Caco-2 (cell line): Measurements from ENCODE around the gene SESN2. TPM values are rescaled to one million over a fixed set of nuclear protein-coding genes. Genes with fewer than 3 reads are reported as not detected.

ENCODE experiments used
- BruUV-seq: library from RNA; stranded (reverse); fragments of 400-500 nt; replicated peaks from 2 replicates; lab custom pipeline; 2021; lab: Mats Ljungman, UMichigan
- CTCF ChIA-PET: fragments of 300-600 bp; sonication (Branson Sonifier 250); formaldehyde crosslinking; loops from one replicate; lab custom pipeline; 2022; ENCODE audit warnings: antibody characterized with exemption; lab: Charles Lee
- POLR2A ChIA-PET: fragments of 300-600 bp; sonication (Branson Sonifier 250); formaldehyde crosslinking; loops from one replicate; lab custom pipeline; 2022; ENCODE audit warnings: antibody characterized with exemption; lab: Charles Lee
- DNase-seq, 2 experiments: peaks; one replicate each; pipeline versions ENCODE4 v3.0.0 to v3.0.0-alpha.2; 2020 to 2022
- H3K27me3 ChIP-seq: replicated peaks from 2 replicates; pipeline ENCODE4 v1.6.0; 2011; ENCODE audit warnings: low read length; ENCODE audit not compliant: control insufficient read depth, insufficient read depth
- H3K36me3 ChIP-seq: 2 replicates; pipeline ENCODE4 v1.5.1; 2011; ENCODE audit warnings: low read length; ENCODE audit not compliant: control insufficient read depth, insufficient read depth
- H3K4me1 ChIP-seq: fragments of 250-450 bp; sonication (Bioruptor Pico); 2 replicates; pipeline ENCODE4 v1.5.1; 2020; ENCODE audit warnings: mild to moderate bottlenecking
- H3K4me3 ChIP-seq: 2 replicates; pipeline ENCODE4 v1.5.1; 2011; ENCODE audit warnings: low read depth, mild to moderate bottlenecking, control low read depth, low read length
- H3K9me3 ChIP-seq: fragments of 250-450 bp; sonication (Bioruptor Pico); 2 replicates; pipeline ENCODE4 v1.5.1; 2020; ENCODE audit warnings: mild to moderate bottlenecking, moderate library complexity
- H3K27ac Mint-ChIP-seq: one replicate; pipeline ENCODE4 v1.8.0; 2022; ENCODE audit warnings: mixed read lengths; ENCODE audit not compliant: unreplicated experiment
- H3K27me3 Mint-ChIP-seq: one replicate; pipeline ENCODE4 v1.8.0; 2022; ENCODE audit warnings: mixed read lengths; ENCODE audit not compliant: insufficient read depth, unreplicated experiment
- H3K36me3 Mint-ChIP-seq: one replicate; pipeline ENCODE4 v1.8.0; 2022; ENCODE audit warnings: mild to moderate bottlenecking, mixed read lengths; ENCODE audit not compliant: insufficient read depth, unreplicated experiment
- H3K4me1 Mint-ChIP-seq: one replicate; pipeline ENCODE4 v1.8.0; 2022; ENCODE audit warnings: low read depth, mixed read lengths; ENCODE audit not compliant: unreplicated experiment
- H3K4me3 Mint-ChIP-seq: one replicate; pipeline ENCODE4 v1.8.0; 2022; ENCODE audit warnings: mild to moderate bottlenecking, moderate library complexity, mixed read lengths; ENCODE audit not compliant: unreplicated experiment
- H3K9me3 Mint-ChIP-seq: one replicate; pipeline ENCODE4 v1.8.0; 2022; ENCODE audit warnings: mixed read lengths; ENCODE audit not compliant: unreplicated experiment
- CTCF ChIP-seq, 2 experiments: fragments of 200-600 bp in 1 of 2; IDR thresholded peaks; 1 replicate in 1 of 2; 2 replicates in 1 of 2; pipeline versions ENCODE4 v1.5.1 to v1.8.0; 2011 to 2022; ENCODE audit warnings: antibody characterized with exemption in 1 of 2, control low read depth in 1 of 2, inconsistent platforms in 1 of 2, low read depth in 1 of 2, low read length in 1 of 2, mild to moderate bottlenecking in 1 of 2, moderate library complexity in 1 of 2; ENCODE audit not compliant: insufficient read depth in 1 of 2, severe bottlenecking in 1 of 2, unreplicated experiment in 1 of 2
- intact Hi-C: fragments of 100-400 bp; cut with micrococcal nuclease; formaldehyde crosslinking; loops from one replicate; pipeline ENCODE4 v1.10.0; 2022; ENCODE audit not compliant: unreplicated experiment
- total RNA-seq: library from RNA; stranded (reverse); gene quantifications from 2 replicates; pipeline ENCODE4 v1.2.3, GENCODE V29; 2022

SESN2 gene
- total RNA-seq, 1 experiment from 2014 or later = 34.5 TPM

DNA sequence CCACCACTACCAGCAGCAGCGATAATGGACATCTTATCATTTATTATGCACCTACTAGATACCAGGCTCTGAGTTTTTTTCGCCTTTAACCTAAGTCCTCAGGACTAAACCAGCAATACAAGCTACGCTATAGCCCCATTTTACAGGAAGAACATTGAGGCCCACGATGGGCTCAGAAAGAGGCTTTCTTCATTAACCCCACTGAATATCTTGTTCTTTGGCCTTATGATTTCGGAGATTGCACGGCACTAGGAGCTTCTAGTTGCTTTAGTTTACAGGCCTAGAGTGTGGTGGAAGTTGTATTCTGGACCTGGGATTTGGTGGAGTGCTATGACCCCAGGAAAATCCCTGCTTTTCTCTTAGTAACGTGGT is 1.5 kb downstream of the SESN2 start:
- BruUV-seq = no TSS peak
- no peaks in the 10 kb centered on the region for H3K27me3 Mint-ChIP-seq
- DNase-seq = no peak
- no peaks in the 10 kb centered on the region for H3K36me3 ChIP-seq
- intact Hi-C loops = no loop called here
- peak overlapping the region; percentile 90 for H3K4me3 ChIP-seq
- ChIA-PET POLR2A (interaction anchor here (0.5 to 1.4 kb wide), 3 partner anchors 11 to 158 kb away, joined by 3 to 7 read pairs (median 4); no protein-coding TSS in a partner anchor), CTCF (interaction anchor here (2.4 kb wide), 1 partner anchor 12 kb away, joined by 13 read pairs; no protein-coding TSS in a partner anchor)
- no peak for TF ChIP-seq CTCF (IDR thresholded peaks at IDR 0.05; ENCODE audit: insufficient read depth in 1 of 2, low read depth in 1 of 2, low read length in 1 of 2, severe bottlenecking in 1 of 2, unreplicated experiment in 1 of 2)
- H3K36me3 Mint-ChIP-seq = peaks cover 38% of the 10 kb centered on the region
- H3K9me3 ChIP-seq = no peaks in the 10 kb centered on the region
- no peaks in the 10 kb centered on the region for H3K27me3 ChIP-seq
- H3K4me1 ChIP-seq = 0 out of 2 replicates have a peak, but pooled peaks cover 4% of the 10 kb centered on the region
- no peaks in the 10 kb centered on the region for H3K9me3 Mint-ChIP-seq
- peak overlapping the region; percentile 29 for H3K27ac Mint-ChIP-seq
- H3K4me3 Mint-ChIP-seq = peak overlapping the region; percentile 73
- peaks cover 13% of the 10 kb centered on the region for H3K4me1 Mint-ChIP-seq

- H3K4me3 Mint-ChIP-seq = no peak overlapping the region
- no TSS peak for BruUV-seq
- H3K27ac Mint-ChIP-seq = no peak overlapping the region
- DNase-seq = no peak
- H3K27me3 ChIP-seq = no peaks in the 10 kb centered on the region
- TF ChIP-seq CTCF (IDR thresholded peaks at IDR 0.05; ENCODE audit: insufficient read depth in 1 of 2, low read depth in 1 of 2, low read length in 1 of 2, severe bottlenecking in 1 of 2, unreplicated experiment in 1 of 2) = no peak
- H3K4me3 ChIP-seq = no peak overlapping the region
- intact Hi-C loops = no loop called here
- no peaks in the 10 kb centered on the region for H3K9me3 Mint-ChIP-seq
- peaks cover 26% of the 10 kb centered on the region for H3K36me3 Mint-ChIP-seq
- H3K9me3 ChIP-seq = no peaks in the 10 kb centered on the region
- no peaks in the 10 kb centered on the region for H3K36me3 ChIP-seq
- CTCF ChIA-PET = no interaction called here
- H3K4me1 ChIP-seq = no peaks in the 10 kb centered on the region
- H3K27me3 Mint-ChIP-seq = no peaks in the 10 kb centered on the region
- no peaks in the 10 kb centered on the region for H3K4me1 Mint-ChIP-seq
- POLR2A ChIA-PET = no interaction called here
These were observed 5.6 kb downstream of the SESN2 start for GRCh38 chr1:28264897-28265296.

DNA sequence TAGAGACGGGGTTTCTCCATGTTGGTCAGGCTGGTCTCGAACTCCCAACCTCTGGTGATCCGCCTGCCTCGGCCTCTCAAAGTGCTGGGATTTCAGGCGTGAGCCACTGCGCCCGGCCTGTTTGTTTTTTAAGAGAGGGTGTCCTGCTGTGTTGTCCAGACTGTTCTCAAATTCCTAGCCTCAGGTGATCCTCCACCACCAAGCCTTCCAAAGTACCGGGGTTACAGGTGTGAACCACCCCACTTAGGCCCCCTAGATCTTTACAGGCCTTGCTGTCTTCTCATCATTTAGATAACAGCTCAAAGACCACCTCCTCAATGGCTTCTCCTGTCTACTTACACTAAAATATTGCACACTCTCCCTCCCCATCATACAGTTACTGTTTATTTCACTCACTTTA is 6.3 kb downstream of the SESN2 start:
- H3K4me1 Mint-ChIP-seq = no peaks in the 10 kb centered on the region
- Histone ChIP-seq H3K27me3 (no peaks in the 10 kb centered on the region), H3K36me3 (no peaks in the 10 kb centered on the region), H3K4me1 (no peaks in the 10 kb centered on the region), H3K9me3 (no peaks in the 10 kb centered on the region), H3K4me3 (no peak overlapping the region)
- no peak overlapping the region for H3K27ac Mint-ChIP-seq
- BruUV-seq = no TSS peak
- DNase-seq = no peak
- H3K4me3 Mint-ChIP-seq = no peak overlapping the region
- ChIA-PET POLR2A (interaction anchor here (0.8 kb wide), 1 partner anchor 30 kb away, joined by 8 read pairs; the partner anchor contains the start of gene ATP5IF1), CTCF (no interaction called here)
- no peaks in the 10 kb centered on the region for H3K27me3 Mint-ChIP-seq
- peaks cover 29% of the 10 kb centered on the region for H3K36me3 Mint-ChIP-seq
- intact Hi-C loops = no loop called here
- TF ChIP-seq CTCF (IDR thresholded peaks at IDR 0.05; ENCODE audit: insufficient read depth in 1 of 2, low read depth in 1 of 2, low read length in 1 of 2, severe bottlenecking in 1 of 2, unreplicated experiment in 1 of 2) = no peak
- no peaks in the 10 kb centered on the region for H3K9me3 Mint-ChIP-seq
